ENCODE data around the gene HK3. TPM values are rescaled to one million over a fixed set of nuclear protein-coding genes. Genes with fewer than 3 reads are reported as not detected.

HK3 gene
- total and polyA plus RNA-seq, 2 of the 8 experiments (the other 6 are each of a cell fraction or from before 2014, with no cell fraction given) = not detected

- H4K5ac ChIP-seq (ENCODE audit: insufficient read length, low read depth, low read length) = no peak overlapping the region
- CTCF ChIA-PET (ENCODE audit: partially characterized antibody) = interaction anchor here (0.6 to 1.9 kb wide), 11 partner anchors 8 to 404 kb away, joined by 3 to 6 read pairs (median 3); no protein-coding TSS in a partner anchor
- no peak overlapping the region for H3K9ac ChIP-seq (replicated peaks in 1 of 4; ENCODE audit: extremely low read depth in 1 of 4, low read depth in 3 of 4, low read length in 3 of 4)
- no peak overlapping the region for H3K18ac ChIP-seq (ENCODE audit: extremely low read depth, low read length)
- POLR2A ChIA-PET (ENCODE audit: partially characterized antibody) = interaction anchor here (2.2 kb wide), 1 partner anchor 13 kb away, joined by 10 read pairs; no protein-coding TSS in a partner anchor
- H3K14ac ChIP-seq (ENCODE audit: insufficient read length) = no peak overlapping the region
- H4K20me1 ChIP-seq (replicated peaks in 1 of 2; ENCODE audit: control insufficient read depth in 1 of 2, insufficient read depth in 2 of 2, low read length in 2 of 2) = peaks cover 6 to 27% of the 10 kb centered on the region in 2 experiments
- peaks cover 2% of the 10 kb centered on the region for H3K79me1 ChIP-seq (ENCODE audit: low read depth, low read length)
- no peak overlapping the region for H4K8ac ChIP-seq (ENCODE audit: extremely low read depth, insufficient read depth, low read length)
- H3K9me3 ChIP-seq (ENCODE audit: insufficient read depth in 2 of 2, low read depth in 1 of 2, low read length in 1 of 2) = no peaks in the 10 kb centered on the region
- no peak overlapping the region for H3K4me3 ChIP-seq (ENCODE audit: extremely low read depth in 1 of 4, insufficient read depth in 2 of 4, low read depth in 3 of 4, low read length in 4 of 4)
- no peak overlapping the region for H3K23ac ChIP-seq (ENCODE audit: insufficient read length)
- H3K27me3 ChIP-seq (replicated peaks in 1 of 4; ENCODE audit: control insufficient read depth in 3 of 4, extremely low read depth in 1 of 4, insufficient read depth in 3 of 4, low read length in 3 of 4) = peaks cover 0 to 4% (median 2%) of the 10 kb centered on the region in 4 experiments; a peak in 4 of 7 replicates
- no peak overlapping the region for H2BK20ac ChIP-seq (ENCODE audit: low read length)
- no peak for FAIRE-seq
- 94% methylated on average over 4 of the region's 4 CpGs; no CpG with 5 or more reads in 1 of the 2 experiments for WGBS, 2 experiments (ENCODE audit: extremely low coverage in 1 of 2, insufficient coverage in 1 of 2, insufficient read length in 1 of 2, insufficient replicate concordance in 2 of 2, low coverage in 1 of 2, low lambda C conversion rate in 2 of 2, missing lambda C conversion rate in 1 of 2)
- no peak overlapping the region for H2BK120ac ChIP-seq (replicated peaks; ENCODE audit: low read depth, low read length)
- no peak overlapping the region for H3K4me2 ChIP-seq (ENCODE audit: insufficient read depth in 1 of 2, low read depth in 2 of 2, low read length in 2 of 2)
- H4K91ac ChIP-seq (replicated peaks; ENCODE audit: insufficient read length, low read length) = no peak overlapping the region
- peaks cover 0 to 2% (median 0%) of the 10 kb centered on the region in 4 experiments; a peak in 2 of 7 replicates for H3K4me1 ChIP-seq (replicated peaks in 1 of 4; ENCODE audit: control insufficient read depth in 3 of 4, insufficient read depth in 4 of 4, low read length in 3 of 4)
- H3K27ac ChIP-seq (ENCODE audit: low read depth, low read length) = no peak overlapping the region
- H3K56ac ChIP-seq (replicated peaks; ENCODE audit: insufficient read length, low read depth, low read length) = no peak overlapping the region
- H3K4ac ChIP-seq (replicated peaks; ENCODE audit: insufficient read length, low read depth, low read length) = no peak overlapping the region
- no peak overlapping the region for H2AFZ ChIP-seq (ENCODE audit: low read length)
- peaks cover 9% of the 10 kb centered on the region; the same call in 1 of the 2 replicates for H3K23me2 ChIP-seq (ENCODE audit: low read depth, low read length)
- H2BK15ac ChIP-seq (ENCODE audit: low read length) = no peak overlapping the region
- no peaks in the 10 kb centered on the region for H3K36me3 ChIP-seq (ENCODE audit: control insufficient read depth in 2 of 4, insufficient read depth in 4 of 4, low read length in 3 of 4)
- H3K79me2 ChIP-seq (ENCODE audit: control insufficient read depth in 1 of 2, insufficient read depth in 2 of 2, low read length in 2 of 2) = no peaks in the 10 kb centered on the region
- DNase-seq (ENCODE audit: low read depth in 1 of 2, low spot score in 2 of 2) = no peak
- H2AK5ac ChIP-seq (ENCODE audit: low read depth, low read length) = no peak overlapping the region
- H2BK5ac ChIP-seq (ENCODE audit: low read depth, low read length) = no peak overlapping the region
- H2BK12ac ChIP-seq (ENCODE audit: low read depth, low read length) = no peak overlapping the region
- no peak for TF ChIP-seq RBBP5 (IDR thresholded peaks at IDR 0.05; ENCODE audit: borderline replicate concordance, low read depth, low read length)
- no peak for TF ChIP-seq CBX8 (IDR thresholded peaks at IDR 0.05; ENCODE audit: borderline replicate concordance, low read depth, low read length)
- TF ChIP-seq CHD1 (IDR thresholded peaks at IDR 0.05; ENCODE audit: low read depth, low read length) = no peak
- no peak for TF ChIP-seq RFX5 (IDR thresholded peaks at IDR 0.05; ENCODE audit: borderline replicate concordance, low read depth, low read length)
- TF ChIP-seq KDM4A (IDR thresholded peaks at IDR 0.05; ENCODE audit: low read depth, low read length, severe bottlenecking) = no peak
- no peak for TF ChIP-seq TBP (IDR thresholded peaks at IDR 0.05; ENCODE audit: low read depth, low read length)
- TF ChIP-seq EGR1 (IDR thresholded peaks at IDR 0.05; ENCODE audit: borderline replicate concordance, low read depth, low read length) = no peak
- TF ChIP-seq YY1 (IDR thresholded peaks at IDR 0.05; ENCODE audit: low read depth, low read length) = no peak
- TF ChIP-seq ATF3 (IDR thresholded peaks at IDR 0.05; ENCODE audit: insufficient read depth, low read depth, low read length) = no peak
- TF ChIP-seq NRF1 (IDR thresholded peaks at IDR 0.05; ENCODE audit: low read depth, low read length) = no peak
- TF ChIP-seq MAFK (IDR thresholded peaks at IDR 0.05; ENCODE audit: low read depth, low read length) = no peak
- TF ChIP-seq TAF1 (IDR thresholded peaks at IDR 0.05; ENCODE audit: low read depth, low read length) = no peak
Observed at GRCh38 chr5:176833286-176833685, 65.9 kb downstream of the HK3 start.

All from H1 (cell line).